HT1080 (cell line): ENCODE data around the gene KRTAP10-3. TPM values are rescaled to one million over a fixed set of nuclear protein-coding genes. Genes with fewer than 3 reads are reported as not detected.
A peak's percentile ranks its signal among the peaks of the same experiment; 100 is the strongest.
"Not testable (repeated sequence)": the region's sequence is repeated elsewhere in the genome, so short reads cannot be mapped to it uniquely, and the experiment has no call there.

Experiments used
- DNase-seq: peaks from one replicate; pipeline ENCODE4 v3.0.0-alpha.2; 2015; ENCODE audit warnings: low read depth
- total RNA-seq: library from RNA; depleted of rRNA; stranded (reverse); fragments of >200 nt; shearing (Covaris generic); gene quantifications from 2 replicates; pipeline ENCODE4 v1.2.3, GENCODE V29; 2014

KRTAP10-3 gene
- total RNA-seq, 1 experiment from 2014 or later: not detected

DNA sequence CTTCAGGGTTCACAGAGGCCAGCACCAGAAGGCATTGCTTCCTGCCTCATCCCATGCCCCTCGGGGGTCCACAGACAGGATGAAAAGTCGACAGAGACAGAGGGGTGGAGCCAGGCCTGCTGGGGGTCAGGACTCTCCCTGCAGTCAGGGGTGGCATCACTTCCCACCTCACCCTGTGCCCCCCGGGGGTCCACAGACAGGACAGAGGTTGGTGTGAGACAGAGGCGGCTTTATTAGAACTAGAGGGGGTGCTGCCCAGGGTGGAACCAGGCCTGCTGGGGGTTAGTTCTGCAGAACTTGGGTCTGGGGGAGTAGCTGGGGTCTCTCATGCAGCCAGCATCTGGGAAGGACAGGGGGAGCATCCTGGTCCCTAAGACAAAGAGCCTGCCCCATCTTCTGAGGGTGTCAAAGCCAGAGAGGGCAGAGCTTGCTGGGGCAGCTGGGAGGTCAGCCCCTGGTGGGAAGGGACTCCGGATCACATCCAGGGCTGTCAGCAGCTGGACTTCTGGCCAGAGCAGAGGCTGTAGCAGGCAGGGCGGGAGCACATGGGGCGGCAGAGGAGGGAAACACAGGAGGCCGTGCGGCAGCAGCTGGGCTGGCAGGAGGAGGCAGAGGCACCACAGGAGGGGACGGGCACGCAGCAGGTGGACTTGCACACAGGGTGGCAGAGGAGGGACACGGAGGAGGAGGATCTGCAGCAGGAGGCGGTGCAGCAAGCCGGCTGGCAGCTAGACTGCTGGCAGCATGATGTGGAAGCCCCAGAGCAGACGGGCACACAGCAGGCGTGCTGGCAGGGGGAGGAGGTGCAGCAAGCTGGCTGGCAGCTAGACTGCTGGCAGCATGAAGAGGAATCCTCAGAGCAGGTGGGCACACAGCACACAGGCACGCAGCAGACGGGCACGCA is 32.6 kb upstream of the KRTAP10-3 start:
- not testable (repeated sequence) for DNase-seq

DNA sequence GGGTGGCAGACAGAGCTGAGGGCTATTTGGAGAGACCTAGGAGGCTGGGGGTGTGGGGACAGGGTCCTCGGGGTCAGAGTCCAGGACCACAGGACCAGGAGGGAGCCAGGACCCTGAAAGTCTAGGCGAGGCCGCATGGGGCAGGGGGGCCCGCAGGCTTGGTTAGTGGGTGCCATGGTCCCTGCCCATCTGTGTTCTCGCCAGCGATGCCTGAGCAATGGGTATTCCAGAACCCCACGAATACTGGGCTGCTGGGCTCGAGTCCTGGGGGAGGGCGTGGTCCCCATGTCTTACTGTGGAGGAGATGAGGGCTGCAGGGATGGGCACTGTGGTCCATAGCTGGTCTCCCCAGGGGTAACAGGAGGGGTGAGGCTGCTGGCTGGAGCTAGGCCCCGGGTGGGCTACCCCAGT is 31.7 kb upstream of the KRTAP10-3 start:
- DNase-seq: no peak

GRCh38 chr21:44589586-44590305 is 31.2 kb upstream of the KRTAP10-3 start:
- no peak for DNase-seq

DNA sequence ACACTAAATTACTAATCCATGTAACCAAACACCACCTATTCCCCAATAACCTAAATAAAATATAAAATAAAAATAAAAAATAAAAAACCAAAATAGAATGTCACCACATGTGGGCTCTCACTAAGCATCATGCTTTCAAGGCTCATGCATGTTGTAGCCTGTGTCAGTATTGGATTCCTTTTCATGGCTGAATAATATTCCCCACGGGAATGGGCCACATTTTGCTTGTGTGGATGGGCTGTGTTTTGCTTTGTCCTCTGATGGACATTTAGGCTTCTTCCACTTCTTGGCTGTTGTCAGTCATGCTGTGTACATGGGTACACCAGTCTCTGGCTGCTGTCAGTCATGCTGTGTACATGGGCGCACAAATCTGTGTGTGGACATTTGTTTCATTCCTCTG is 30.5 kb upstream of the KRTAP10-3 start:
- no peak for DNase-seq

GRCh38 chr21:44585892-44586291 is 27.3 kb upstream of the KRTAP10-3 start:
- DNase-seq: no peak

GRCh38 chr21:44583800-44584147 is 25.2 kb upstream of the KRTAP10-3 start:
- DNase-seq: no peak

DNA sequence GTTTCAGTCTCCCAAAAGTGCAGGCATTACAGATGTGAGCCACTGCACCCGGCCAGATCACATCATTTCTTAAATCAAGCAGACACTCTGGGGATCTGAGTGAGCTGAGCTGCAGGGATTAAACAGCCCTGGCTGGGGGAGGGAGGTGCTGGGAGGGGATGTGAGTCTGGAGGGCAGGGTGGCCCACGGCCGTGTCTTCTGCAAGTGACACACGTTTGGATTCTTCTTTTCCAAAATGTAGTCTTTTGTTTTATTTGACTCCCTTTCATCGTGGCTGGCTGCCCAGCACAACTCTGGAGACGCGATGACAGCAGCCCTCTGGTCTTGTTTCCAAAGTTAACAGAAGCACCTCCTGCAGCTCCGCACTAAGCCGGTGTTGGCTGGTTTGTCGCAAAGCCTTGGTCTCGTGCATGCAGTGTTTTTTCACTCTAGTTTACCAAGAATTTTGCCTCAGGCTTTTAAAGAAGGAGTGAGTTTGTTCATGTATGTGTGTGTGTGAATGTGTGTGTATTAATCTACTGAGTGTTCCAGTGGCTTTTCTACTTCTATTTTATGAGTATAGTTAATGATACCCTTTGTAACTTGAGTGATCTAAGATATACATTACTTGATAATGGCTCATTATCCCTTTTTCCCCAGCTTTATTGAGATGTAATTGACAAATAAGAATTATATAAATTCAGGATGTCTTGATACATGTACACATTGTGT is 24.6 kb upstream of the KRTAP10-3 start:
- no peak for DNase-seq

DNA sequence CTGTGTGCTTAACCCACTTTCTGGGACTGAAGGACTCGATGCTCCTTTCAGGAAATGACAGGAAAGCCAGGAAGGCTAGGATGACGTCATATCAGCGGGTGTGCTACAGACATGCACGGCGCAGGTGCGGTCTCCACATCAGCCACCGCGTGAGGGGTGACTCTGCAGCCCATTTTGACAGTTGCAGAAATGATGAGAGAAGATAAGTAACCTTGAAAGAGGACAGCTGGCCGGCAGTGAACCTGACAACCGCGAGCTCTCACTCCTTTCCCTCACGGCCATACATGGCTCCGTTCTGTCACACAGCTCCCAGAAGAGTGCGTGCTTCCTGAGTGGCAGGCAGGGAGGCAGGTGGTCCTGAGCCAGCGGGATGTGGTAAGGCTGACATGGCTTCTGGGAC is 23.5 kb upstream of the KRTAP10-3 start:
- peak; percentile 18 for DNase-seq

GRCh38 chr21:44581158-44581557 is 22.6 kb upstream of the KRTAP10-3 start:
- DNase-seq: no peak

DNA sequence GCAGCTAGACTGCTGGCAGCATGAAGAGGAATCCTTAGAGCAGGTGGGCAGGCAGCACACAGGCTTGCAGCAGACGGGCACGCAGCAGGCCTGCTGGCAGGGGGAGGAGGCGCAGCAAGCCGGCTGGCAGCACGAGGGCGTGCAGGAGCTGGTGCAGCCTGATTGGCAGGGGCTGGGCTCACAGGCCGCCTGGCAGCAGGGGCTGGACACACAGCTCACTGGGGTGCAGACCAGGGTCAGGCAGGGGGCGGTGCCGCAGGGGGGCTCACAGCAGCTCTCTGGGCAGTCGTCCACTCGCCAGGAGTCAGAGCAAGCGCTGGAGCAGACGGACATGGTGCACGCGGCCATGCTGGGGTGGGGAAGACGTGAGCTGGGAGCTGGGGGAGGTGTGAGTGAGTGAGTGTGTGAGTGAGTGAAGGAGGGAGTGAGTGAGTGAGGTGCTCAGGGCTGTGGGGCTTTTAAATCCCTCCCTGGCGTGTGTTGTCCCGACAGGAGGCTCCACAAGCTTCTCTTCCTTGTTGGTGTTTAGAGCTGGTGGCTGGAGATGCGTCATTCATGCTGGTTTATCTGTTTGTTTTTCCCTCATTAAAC is 21.7 kb upstream of the KRTAP10-3 start, which contains the start of gene KRTAP10-5:
Gene KRTAP10-5, minus strand, starts transcription at position 374 of the 591 bp plus-strand sequence. Its CDS starts 26 bp downstream, at position 348.
- not testable (repeated sequence) for DNase-seq

- no peak for DNase-seq
Measured at GRCh38 chr21:44579833-44580144, 21.2 kb upstream of the KRTAP10-3 start.

DNA sequence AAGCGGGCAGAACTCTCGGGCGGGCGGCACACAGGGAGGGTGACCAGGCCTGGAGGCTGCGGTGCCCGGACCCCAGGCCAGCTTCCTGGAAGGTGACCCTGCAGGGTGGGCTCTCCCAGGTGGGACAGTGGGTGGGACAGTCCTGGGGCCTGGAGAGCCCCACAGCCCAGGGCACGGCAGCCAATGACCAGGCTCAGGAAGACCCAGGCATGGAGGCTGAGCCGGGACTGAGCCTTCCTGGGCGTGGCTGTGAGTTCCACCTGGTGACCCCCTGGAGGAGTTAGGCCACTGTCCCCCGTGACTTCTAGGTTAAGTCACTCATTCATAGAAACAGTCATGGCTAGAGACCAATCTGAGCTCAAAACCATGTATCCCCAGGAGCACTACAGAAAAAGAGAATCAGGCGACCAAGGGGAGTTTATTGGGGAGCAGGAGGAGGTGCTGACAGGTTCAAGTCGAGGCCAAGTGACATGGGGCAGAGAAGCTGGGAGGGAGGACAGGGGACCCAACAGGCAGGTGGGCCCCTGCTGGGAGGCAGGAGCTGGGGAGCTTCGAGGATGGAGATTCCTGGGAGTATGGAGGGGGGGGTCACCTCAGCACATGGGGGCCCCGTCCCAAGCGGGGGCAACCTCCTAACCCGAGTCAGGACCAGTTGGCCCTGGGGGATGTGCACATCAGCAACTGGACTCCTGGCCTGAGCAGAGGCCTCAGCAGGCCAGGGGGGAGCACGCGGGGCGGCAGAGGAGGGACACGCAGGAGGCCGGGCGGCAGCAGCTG is 20.6 kb upstream of the KRTAP10-3 start:
- DNase-seq: no peak

- DNase-seq: no peak
Measured at GRCh38 chr21:44578371-44579055, 19.9 kb upstream of the KRTAP10-3 start.

DNA sequence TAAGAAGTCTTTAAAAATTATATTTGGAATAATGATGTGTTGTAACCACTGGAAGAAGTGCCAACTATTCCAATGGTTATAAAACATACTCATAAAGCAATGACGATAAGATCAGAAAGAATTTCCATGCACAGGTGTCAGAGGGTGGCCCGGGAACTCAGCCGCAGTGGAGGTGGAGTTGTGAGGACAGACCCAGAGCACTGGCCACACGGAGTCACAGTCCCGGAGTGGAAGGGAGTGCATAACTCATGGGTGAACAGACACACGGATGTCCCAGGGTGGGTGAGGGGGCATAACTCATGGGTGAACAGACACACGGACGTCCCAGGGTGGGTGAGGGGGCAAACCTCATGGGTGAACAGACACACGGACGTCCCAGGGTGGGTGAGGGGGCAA is 17.4 kb upstream of the KRTAP10-3 start:
- no peak for DNase-seq

GRCh38 chr21:44575307-44576024 is 16.9 kb upstream of the KRTAP10-3 start:
- DNase-seq: no peak

GRCh38 chr21:44574457-44575306 is 16.1 kb upstream of the KRTAP10-3 start:
- peak; percentile 23 for DNase-seq

- not testable (repeated sequence) for DNase-seq
Measured at GRCh38 chr21:44573630-44574456, 15.2 kb upstream of the KRTAP10-3 start, which contains the start of gene KRTAP10-4. TSS of gene KRTAP10-4 (plus strand) at chr21:44573729. CDS start at chr21:44573759, 30 bp downstream.
